HG02870 (cell line): ENCODE measurements around the gene CUL9.

ENCODE experiments used
- ATAC-seq: cut with Tn5 transposase; IDR thresholded peaks from one replicate; pipeline ENCODE4 v1.9.1; 2021; ENCODE audit warnings: mild to moderate bottlenecking, moderate library complexity; ENCODE audit not compliant: unreplicated experiment

CUL9 gene

DNA sequence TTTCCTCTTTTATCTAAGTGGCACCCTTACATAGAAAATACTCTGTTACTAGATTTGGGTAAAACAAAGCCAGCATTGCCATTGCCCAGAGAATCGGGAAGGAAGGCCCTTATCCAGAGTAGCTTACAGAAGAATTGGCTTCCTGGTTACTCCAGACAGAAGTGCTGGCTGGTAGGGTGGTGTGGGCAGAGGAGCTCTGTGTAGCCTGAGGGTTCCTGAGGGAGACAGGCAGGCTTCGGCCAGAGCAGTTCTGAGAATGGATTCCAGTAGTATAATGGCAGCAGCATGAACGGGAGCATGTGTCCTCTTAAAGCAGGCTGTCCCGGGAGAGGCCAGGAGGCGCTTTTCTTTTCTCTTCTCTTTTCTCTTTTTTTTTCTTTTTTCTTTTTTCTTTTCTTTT lies 11.9 kb downstream of the CUL9 start:
- ATAC-seq, result no peak

DNA sequence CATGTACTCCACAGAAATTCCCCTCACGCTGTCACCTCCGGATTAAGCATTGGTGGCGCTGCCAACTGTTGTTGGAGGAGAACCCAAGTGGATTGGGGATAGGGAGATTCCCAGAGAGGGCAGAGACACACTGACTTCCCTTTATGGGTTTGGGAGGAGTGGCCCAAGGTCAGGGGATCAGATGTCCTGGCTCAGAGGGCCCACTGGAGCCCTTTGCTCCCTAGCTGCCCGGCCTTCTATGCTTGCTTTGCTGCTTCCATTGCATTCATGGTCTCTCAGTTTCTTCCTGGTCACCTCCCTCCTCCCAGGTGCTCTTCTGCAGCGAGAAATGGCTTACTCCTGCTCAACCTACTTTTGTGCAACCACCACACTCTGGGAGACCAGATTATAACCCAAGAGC lies 14.3 kb downstream of the CUL9 start:
- no peak for ATAC-seq

DNA sequence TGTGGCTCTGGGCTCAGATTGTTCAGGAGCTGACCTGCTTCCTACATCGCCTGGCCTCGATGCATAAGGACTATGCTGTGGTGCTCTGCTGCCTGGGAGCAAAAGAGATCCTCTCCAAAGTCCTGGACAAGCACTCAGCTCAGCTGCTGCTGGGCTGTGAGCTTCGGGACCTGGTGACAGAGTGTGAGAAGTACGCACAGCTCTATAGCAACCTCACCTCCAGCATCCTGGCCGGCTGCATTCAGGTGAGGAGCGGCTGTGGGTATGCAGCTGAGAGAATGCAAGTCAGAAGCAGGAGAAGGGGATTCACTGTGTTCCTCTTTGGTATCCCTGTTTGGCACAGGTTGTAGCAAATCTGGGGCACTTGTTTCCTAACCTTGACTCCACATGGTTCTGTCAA lies 17.9 kb downstream of the CUL9 start:
- ATAC-seq, result no peak

DNA sequence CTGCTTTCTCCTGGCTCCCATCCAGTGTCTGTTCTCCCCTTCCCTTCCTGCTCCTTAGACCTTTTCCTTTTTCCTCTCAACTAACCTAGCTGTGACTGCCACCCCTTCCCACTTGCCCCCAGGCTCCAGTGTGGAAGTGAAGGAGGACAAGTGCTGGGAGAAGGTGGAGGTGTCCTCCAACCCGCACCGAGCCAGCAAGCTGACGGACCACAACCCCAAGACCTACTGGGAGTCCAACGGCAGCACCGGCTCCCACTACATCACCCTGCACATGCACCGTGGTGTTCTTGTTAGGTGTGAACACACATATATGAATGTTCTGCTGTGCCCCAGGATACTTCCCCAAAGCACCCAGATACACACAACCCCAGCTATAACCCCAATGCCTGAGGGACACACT lies 18.5 kb downstream of the CUL9 start:
- ATAC-seq, result no peak

DNA sequence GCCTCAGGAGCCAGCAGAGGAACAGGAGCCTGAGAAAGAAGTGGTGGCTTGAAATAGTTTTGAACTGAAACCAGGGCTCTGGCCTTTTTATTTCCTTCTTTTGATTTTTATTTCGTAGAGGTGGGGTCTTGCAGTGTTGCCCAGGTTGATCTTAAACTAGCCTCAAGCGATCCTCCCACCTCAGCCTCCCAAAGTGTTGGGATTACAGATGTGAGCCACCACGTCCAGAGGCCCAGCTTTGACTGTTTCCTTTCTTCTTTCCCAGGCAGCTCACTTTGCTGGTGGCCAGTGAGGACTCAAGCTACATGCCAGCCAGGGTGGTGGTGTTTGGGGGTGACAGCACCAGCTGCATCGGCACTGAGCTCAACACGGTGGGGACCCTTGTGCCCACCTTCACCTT lies 20.5 kb downstream of the CUL9 start:
- no peak for ATAC-seq

DNA sequence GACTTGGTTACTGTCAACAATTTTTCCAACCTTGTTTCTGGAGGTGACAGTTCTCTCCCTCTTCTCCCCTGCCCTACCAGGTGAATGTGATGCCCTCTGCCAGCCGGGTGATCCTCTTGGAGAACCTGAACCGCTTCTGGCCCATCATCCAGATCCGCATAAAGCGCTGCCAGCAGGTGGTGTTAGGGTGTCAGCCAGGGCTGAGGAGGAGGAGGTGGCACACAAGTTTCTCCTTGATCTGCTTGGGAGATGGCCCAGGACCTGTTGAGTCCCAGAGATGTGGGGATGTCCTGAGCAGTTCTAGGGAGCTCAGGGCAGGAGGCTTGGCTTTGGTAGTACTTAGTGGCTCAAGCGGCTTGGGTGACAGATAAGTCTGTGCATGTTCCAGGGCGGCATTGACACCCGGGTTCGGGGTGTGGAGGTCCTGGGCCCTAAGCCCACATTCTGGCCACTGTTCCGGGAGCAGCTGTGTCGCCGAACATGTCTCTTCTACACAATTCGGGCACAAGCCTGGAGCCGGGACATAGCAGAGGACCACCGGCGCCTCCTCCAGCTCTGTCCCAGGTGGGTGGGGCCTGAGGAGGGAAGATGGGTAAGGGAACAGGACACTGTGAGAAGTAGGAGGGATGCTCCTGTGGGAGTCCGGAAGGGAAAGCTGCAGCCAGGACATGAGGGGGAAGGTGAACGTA lies 21.2 kb downstream of the CUL9 start:
- no peak for ATAC-seq

DNA sequence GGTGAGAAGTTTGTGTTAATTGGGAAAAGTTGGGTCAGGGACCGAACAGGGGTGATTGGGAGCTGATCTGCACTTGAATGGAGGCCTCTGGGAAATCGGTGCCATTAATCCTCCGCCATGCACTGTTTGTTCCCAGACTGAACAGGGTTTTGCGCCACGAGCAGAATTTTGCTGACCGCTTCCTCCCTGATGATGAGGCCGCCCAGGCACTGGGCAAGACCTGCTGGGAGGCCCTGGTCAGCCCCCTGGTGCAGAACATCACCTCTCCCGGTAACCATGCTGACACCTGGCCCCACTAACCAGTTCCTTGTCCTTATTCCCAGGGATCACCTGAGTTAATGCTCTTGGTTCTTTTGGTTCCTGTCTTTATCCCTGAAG lies 21.7 kb downstream of the CUL9 start:
- ATAC-seq, result no peak

DNA sequence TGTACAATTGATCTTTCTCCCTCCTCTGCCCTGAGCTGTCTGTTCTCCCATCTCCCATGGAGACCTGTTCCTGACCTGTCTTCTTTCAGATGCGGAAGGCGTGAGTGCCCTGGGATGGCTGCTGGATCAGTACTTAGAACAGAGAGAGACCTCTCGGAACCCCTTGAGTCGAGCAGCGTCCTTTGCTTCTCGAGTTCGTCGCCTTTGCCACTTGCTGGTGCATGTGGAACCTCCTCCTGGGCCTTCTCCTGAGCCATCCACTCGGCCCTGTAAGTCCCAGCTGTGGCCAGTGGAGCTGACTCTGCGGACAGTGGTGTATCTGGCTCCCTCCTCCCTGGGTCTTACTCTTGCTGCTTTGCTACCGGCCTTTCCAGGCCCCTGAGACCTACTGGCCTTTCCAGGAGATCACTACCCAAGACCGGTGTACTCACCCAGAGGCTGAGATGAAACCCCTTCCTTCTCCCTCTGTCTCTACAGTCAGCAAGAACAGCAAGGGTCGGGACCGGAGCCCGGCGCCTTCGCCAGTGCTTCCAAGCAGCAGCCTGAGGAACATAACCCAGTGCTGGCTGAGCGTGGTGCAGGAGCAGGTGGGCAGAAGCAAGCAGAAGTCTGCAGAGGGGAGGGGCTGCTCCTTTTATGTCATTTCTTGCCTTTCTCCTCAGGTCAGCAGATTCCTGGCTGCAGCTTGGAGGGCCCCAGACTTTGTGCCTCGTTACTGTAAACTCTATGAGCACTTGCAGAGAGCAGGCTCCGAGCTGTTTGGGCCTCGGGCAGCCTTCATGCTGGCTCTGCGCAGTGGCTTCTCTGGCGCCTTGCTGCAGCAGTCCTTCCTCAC lies 22.5 kb downstream of the CUL9 start:
- no peak for ATAC-seq

DNA sequence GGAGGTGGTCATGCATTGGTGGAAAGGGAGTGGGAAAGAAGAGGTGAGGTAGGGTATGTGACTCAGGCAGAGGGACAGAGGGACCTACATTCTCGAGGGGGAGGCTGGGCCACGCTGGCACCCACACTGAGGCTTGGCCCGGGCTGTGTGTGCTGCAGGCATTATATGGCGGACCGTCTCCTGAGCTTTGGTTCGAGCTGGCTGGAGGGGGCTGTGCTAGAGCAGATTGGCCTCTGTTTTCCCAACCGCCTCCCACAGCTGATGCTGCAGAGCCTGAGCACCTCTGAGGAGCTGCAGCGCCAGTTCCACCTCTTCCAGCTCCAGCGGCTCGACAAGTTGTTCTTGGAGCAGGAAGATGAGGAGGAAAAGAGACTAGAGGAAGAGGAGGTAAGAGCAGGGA lies 23.9 kb downstream of the CUL9 start:
- ATAC-seq, result no peak

DNA sequence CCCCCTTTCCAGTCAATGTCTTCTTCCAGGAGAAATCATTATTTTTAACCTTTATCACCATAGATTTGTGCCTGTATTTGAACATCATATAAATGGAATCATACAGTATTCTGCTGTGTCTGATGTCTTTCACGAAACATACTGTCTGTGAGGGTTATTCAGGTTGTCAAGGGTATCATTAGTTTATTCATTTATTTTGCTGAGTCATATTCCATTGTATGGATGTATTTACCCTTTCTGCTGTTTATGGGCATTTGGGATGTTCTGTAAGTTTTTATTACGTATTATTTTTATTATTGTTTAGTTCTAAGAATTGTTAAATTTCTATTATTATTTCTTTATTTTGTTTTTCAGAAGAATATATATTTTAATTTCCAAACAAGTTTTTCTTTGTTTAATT lies 25.3 kb downstream of the CUL9 start:
- ATAC-seq, result no peak

DNA sequence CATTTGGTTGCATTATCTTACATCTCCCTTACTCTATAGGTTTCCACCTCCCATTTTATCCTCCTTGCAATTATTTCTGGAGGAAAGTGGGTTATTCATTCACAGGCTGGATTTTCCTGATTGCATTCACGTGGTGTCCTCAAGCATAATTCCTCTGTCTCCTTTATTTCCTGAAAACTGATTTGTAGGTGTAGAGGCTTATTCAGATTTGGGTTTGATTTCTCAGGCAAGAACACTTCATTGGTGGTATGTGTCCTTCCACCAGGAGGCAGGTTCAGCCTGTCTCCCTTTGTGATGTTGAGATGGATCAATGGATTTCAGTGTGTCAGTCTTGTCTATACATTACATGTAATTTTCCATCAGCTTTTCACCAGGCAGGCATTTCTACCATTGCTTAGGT lies 30.0 kb downstream of the CUL9 start:
- ATAC-seq, result no peak

DNA sequence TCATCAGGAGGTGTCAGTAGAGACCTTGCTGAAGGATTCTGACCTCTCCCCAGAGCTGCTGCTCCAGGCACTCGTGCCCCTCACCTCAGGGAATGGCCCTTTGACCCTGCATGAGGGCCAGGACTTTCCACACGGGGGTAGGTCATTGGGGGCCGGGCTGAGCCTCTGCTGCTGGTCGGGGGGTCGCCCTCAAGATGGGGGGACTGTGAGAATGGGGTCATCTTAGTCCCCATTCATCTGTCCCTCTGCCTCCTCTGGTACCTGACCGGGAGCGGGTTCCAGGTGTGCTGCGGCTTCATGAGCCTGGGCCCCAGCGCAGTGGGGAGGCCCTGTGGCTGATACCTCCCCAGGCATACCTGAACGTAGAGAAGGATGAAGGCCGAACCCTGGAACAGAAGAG lies 31.4 kb downstream of the CUL9 start:
- no peak for ATAC-seq

DNA sequence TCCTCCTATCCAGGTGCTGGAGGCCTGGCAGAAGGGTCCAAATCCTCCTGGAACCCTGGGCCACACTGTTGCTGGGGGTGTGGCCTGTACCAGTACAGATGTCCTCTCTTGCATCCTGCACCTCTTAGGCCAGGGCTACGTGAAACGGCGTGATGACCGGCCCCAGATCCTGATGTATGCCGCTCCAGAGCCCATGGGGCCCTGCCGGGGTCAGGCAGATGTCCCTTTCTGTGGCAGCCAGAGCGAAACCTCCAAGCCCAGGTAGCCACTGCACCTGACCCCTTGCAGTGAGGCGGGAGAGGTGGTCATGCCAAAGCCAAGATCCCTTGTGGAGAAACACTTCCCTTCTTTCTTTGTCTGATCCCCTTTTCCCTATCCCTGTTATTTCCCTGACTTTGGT lies 33.1 kb downstream of the CUL9 start:
- no peak for ATAC-seq

DNA sequence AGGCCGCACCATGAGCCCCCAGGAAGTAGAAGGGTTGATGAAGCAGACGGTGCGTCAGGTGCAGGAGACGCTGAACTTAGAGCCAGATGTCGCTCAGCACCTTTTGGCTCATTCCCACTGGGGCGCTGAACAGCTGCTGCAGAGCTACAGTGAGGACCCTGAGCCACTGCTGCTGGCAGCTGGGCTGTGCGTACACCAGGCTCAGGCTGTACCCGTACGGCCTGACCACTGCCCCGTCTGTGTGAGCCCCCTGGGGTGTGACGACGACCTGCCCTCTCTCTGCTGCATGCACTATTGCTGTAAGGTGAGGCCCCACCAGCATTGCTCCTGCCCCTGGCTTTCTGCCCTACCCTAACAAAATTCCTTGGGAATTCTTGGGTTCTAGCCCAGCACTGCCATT lies 34.2 kb downstream of the CUL9 start:
- no peak for ATAC-seq

DNA sequence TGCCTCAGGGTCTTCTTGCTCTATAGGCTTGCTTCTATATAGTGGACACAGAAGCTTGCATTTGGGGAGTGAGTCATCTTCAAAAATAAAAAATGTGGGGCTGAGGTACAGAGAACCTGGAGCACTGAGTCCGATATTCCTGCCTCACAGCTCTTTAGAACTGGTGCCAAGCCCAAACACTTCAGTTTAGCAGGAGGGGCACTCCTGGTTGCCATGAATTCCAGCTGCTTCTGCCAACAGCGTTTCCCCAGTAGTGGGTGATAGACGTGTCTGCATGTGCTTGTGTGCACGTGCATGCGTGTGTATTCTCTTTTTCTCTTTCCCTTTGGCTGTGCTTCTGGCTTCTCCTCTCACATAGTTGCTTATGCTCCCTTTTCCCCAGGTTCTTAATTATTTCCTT lies 35.4 kb downstream of the CUL9 start:
- ATAC-seq, result no peak

DNA sequence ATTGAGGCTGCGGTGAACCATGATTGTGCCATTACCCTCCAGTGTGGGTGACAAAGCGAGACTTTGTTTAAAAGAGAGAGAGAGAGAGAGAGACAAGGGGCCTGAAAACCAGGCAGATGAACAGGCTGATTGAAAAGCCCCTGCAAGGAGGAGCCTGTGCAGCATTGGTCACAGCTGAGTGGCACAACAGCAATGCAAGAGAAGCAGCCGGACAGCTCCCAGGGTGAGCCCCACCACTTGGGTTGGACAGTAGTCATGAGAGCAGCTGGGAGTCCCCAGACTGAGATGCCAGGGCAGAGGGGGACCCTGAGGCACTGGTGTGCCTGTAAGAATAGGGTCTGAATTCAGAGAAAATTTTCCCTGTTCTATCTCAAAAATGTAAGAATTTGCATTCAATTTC lies 37.1 kb downstream of the CUL9 start:
- no peak for ATAC-seq

DNA sequence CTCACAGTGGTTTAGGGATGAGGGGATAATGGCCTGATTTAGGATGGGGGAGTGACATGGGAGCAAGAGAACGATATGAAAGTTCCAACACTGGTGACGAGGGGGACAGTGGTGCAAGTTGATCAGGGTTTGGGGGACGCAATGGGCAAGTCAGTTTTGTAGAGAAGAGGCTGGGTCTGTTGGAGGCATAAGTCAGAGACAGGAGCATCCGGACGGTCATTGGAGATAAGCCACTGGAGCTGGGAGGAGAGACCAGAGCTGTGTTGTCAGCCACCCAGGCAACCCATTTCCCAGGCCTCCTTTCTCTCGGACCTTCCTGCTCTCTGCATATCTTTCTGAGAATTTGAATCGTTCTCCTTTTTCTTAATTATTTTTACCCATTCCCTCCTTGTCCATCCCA lies 37.8 kb downstream of the CUL9 start:
- ATAC-seq, result no peak

DNA sequence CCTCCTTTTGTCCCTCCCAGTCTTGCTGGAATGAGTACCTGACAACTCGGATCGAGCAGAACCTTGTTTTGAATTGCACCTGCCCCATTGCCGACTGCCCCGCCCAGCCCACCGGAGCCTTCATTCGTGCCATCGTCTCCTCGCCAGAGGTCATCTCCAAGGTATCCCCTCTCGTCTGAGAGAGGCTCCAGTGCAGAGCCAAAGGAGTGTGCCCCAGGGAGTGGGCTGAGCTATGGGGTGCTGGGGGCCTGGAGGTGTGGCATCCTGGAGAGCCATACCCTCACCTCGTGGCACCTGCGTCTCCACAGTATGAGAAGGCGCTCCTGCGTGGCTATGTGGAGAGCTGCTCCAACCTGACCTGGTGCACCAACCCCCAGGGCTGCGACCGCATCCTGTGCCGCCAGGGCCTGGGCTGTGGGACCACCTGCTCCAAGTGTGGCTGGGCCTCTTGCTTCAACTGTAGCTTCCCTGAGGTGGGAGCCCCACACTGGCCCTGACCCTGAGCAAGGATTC lies 38.5 kb downstream of the CUL9 start:
- ATAC-seq, result no peak

DNA sequence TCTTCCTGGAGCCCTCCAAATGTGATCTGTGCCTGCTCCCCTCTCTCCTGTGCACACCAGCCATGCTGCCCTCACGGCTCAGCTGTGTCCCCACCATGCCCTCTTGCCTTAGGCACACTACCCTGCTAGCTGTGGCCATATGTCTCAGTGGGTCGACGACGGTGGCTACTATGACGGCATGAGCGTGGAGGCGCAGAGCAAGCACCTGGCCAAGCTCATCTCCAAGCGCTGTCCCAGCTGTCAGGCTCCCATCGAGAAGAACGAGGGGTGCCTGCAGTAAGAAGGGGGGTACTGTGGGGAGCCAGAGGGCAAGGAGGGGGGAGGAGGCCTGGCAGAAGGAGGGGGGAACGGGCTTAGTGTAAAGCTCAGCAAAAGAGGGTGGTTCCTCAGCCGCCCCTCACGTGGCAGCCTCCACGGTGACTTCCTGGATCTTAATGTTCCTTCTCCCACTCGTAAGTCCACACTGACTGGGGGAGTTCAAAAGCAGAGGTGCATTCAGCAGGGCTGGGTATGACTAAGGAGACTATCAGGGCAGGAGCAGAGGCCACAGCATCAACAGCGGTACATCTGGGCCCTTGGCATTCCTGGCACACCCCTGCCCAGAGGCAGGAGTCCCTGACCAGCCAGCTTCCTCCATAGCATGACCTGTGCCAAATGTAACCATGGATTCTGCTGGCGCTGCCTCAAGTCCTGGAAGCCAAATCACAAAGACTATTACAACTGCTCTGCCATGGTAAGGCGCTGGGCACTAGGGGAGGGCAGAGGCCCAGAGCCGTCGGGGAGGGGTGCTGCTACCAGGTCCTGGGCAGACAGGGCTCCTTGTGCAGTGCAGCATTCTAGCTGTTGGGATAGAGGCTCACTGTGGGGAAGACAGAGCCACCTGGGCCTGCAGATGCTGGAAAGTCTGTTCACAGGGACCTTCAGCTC lies 39.3 kb downstream of the CUL9 start:
- ATAC-seq, result no peak

DNA sequence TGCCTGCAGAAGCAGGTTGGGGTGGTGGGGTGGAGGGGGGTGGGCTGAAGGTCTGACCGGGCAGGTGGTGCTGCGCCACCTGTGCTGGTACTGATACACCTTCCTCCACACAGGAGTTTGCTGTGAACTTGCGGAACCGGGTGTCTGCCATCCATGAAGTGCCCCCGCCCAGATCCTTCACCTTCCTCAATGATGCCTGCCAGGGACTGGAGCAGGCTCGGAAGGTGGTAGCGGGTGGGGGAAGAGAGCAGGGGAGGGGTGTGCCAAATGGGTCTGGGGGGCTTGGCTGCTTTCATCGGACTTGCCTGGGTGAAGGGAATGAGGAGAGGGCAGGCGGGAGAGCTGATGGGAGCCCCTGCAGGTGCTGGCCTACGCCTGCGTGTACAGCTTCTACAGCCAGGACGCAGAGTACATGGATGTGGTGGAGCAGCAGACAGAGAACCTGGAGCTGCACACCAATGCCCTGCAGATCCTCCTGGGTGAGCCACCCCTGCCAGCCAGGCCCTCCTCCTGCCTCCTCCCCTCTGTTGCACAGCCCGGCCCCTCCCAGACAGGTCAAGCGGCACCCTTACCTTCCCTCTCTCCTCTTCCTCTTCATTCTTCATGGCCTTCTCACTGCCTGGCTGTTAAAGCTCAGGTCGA lies 40.5 kb downstream of the CUL9 start:
- no peak for ATAC-seq

DNA sequence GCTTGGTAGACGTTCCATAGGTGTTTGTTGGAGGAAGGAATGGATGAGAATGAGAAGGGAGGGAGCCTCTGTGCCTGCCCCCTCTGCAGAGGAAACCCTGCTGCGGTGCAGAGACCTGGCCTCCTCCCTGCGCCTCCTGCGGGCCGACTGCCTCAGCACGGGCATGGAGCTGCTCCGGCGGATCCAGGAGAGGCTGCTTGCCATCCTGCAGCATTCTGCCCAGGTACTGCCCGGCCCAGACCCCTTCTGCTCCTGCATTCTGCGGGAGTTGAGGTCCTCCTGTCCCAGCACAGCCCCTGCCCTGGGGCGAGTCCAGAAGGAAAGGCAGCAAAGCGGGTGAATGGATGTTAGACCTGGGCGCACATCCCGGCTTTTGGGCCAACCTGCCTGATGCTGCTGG lies 41.2 kb downstream of the CUL9 start:
- ATAC-seq, result no peak
